Osteoblast (primary cell): ENCODE measurements around the gene NINL. TPM values are rescaled to one million over a fixed set of nuclear protein-coding genes. Genes with fewer than 3 reads are reported as not detected.

Source experiments
- DNase-seq: peaks from one replicate; pipeline ENCODE4 v3.0.0; 2011; ENCODE audit warnings: low spot score, mixed read lengths; ENCODE audit not compliant: insufficient read length; ENCODE audit errors: missing footprints
- H2AFZ ChIP-seq: 2 replicates; pipeline ENCODE4 v1.6.0; 2011; ENCODE audit warnings: mild to moderate bottlenecking, low read length
- H3K27ac ChIP-seq: 2 replicates; pipeline ENCODE4 v1.5.1; 2011; ENCODE audit warnings: mild to moderate bottlenecking, low read depth, low read length, moderate library complexity
- H3K27me3 ChIP-seq: 2 replicates; pipeline ENCODE4 v1.6.0; 2012; ENCODE audit warnings: mild to moderate bottlenecking, control low read depth, inconsistent platforms, low read length, moderate library complexity; ENCODE audit not compliant: insufficient read depth
- H3K36me3 ChIP-seq: 2 replicates; pipeline ENCODE4 v1.5.1; 2011; ENCODE audit warnings: mild to moderate bottlenecking, low read length, control low read depth, moderate library complexity; ENCODE audit not compliant: insufficient read depth
- H3K4me1 ChIP-seq: 2 replicates; pipeline ENCODE4 v1.5.1; 2011; ENCODE audit warnings: mild to moderate bottlenecking, low read length, control low read depth, moderate library complexity; ENCODE audit not compliant: insufficient read depth
- H3K4me2 ChIP-seq: 2 replicates; pipeline ENCODE4 v1.6.0; 2011; ENCODE audit warnings: mild to moderate bottlenecking, low read length; ENCODE audit not compliant: insufficient read depth
- H3K4me3 ChIP-seq: fragments of 200-600 bp; sonication (generic); 3 replicates; pipeline ENCODE4 v1.5.1; 2012; ENCODE audit warnings: mild to moderate bottlenecking, low read length, inconsistent platforms; ENCODE audit not compliant: insufficient read depth
- H3K79me2 ChIP-seq: 2 replicates; pipeline ENCODE4 v1.6.0; 2012; ENCODE audit warnings: mild to moderate bottlenecking, low read length, control low read depth, inconsistent platforms; ENCODE audit not compliant: insufficient read depth
- H3K9me3 ChIP-seq: 2 replicates; pipeline ENCODE4 v1.5.1; 2011; ENCODE audit warnings: low read depth, low read length, control low read depth
- H4K20me1 ChIP-seq: 2 replicates; pipeline ENCODE4 v1.6.0; 2012; ENCODE audit warnings: mild to moderate bottlenecking, low read length, control low read depth; ENCODE audit not compliant: insufficient read depth
- total RNA-seq: library from RNA; depleted of rRNA; stranded (reverse); fragments of >200 nt; gene quantifications from 2 replicates; pipeline ENCODE4 v1.2.3, GENCODE V29; 2012
- TF ChIP-seq, protein P1 (sequence below): IDR thresholded peaks from 2 replicates; pipeline ENCODE4 v1.5.1; 2011; ENCODE audit warnings: mild to moderate bottlenecking, low read depth, low read length, moderate library complexity; ENCODE audit errors: extremely low read depth

The NINL gene
- total RNA-seq, 1 donor: 14.8 TPM

- DNase-seq: peak; percentile 84
- TF ChIP-seq, protein P1, sequence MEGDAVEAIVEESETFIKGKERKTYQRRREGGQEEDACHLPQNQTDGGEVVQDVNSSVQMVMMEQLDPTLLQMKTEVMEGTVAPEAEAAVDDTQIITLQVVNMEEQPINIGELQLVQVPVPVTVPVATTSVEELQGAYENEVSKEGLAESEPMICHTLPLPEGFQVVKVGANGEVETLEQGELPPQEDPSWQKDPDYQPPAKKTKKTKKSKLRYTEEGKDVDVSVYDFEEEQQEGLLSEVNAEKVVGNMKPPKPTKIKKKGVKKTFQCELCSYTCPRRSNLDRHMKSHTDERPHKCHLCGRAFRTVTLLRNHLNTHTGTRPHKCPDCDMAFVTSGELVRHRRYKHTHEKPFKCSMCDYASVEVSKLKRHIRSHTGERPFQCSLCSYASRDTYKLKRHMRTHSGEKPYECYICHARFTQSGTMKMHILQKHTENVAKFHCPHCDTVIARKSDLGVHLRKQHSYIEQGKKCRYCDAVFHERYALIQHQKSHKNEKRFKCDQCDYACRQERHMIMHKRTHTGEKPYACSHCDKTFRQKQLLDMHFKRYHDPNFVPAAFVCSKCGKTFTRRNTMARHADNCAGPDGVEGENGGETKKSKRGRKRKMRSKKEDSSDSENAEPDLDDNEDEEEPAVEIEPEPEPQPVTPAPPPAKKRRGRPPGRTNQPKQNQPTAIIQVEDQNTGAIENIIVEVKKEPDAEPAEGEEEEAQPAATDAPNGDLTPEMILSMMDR: no peak
- Histone ChIP-seq H2AFZ (no peak overlapping the region), H3K4me2 (no peak overlapping the region), H3K9me3 (no peaks in the 10 kb centered on the region), H3K36me3 (no peaks in the 10 kb centered on the region), H3K4me1 (peaks cover 12% of the 10 kb centered on the region), H4K20me1 (peaks cover 3% of the 10 kb centered on the region), H3K27ac (no peak overlapping the region), H3K79me2 (peaks cover 43% of the 10 kb centered on the region), H3K27me3 (no peaks in the 10 kb centered on the region), H3K4me3 (no peak overlapping the region)
Measured at GRCh38 chr20:25580711-25581110, 4.6 kb downstream of the NINL start.

DNA sequence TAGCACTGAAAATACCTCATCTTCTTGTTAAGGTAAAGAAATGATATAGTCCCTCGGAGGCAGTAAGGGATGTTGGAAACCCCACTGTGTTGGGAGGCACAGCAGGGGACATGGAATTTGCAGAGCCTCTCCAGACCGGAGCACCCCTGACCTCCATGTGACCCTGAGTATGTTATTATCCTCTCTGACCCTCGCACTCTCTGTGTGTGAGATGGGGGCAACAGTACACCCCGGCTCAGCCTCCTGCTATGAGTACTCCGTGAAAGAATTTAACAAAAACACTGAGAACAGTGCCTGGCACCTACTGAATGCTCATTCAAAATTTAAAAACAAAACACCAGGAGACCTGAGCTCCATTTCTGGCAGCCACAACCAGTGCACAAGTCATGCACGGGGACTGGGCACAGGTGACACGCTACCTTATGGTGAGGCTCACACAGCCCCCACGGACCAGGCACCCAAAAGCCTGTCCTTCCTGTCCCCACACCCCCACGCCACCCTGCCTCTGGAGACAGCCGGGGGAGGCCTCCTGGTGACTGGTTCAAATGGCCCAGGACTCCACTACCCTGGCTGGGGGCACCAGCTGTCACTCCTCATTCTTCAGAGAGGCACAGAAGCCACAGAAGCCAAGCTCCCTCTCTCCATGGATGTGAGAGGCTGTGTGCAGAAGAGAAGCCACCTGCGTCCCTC lies 6.1 kb downstream of the NINL start:
- no peaks in the 10 kb centered on the region for H3K9me3 ChIP-seq
- peaks cover 13% of the 10 kb centered on the region for H3K4me1 ChIP-seq
- no peak overlapping the region for H3K27ac ChIP-seq
- no peaks in the 10 kb centered on the region for H3K36me3 ChIP-seq
- H3K79me2 ChIP-seq: peaks cover 43% of the 10 kb centered on the region
- H3K4me2 ChIP-seq: no peak overlapping the region
- no peak overlapping the region for H2AFZ ChIP-seq
- TF ChIP-seq, protein P1: no peak
- H3K4me3 ChIP-seq: no peak overlapping the region
- DNase-seq: peak; percentile 46
- no peaks in the 10 kb centered on the region for H3K27me3 ChIP-seq
- H4K20me1 ChIP-seq: peaks cover 3% of the 10 kb centered on the region

GRCh38 chr20:25576783-25577530 lies 8.4 kb downstream of the NINL start:
- H3K4me2 ChIP-seq: no peak overlapping the region
- no peaks in the 10 kb centered on the region for H3K9me3 ChIP-seq
- no peaks in the 10 kb centered on the region for H3K36me3 ChIP-seq
- peaks cover 22% of the 10 kb centered on the region for H3K4me1 ChIP-seq
- no peak for DNase-seq
- no peak overlapping the region for H3K4me3 ChIP-seq
- H4K20me1 ChIP-seq: peaks cover 4% of the 10 kb centered on the region
- no peaks in the 10 kb centered on the region for H3K27me3 ChIP-seq
- H3K27ac ChIP-seq: no peak overlapping the region
- peaks cover 40% of the 10 kb centered on the region for H3K79me2 ChIP-seq
- no peak overlapping the region for H2AFZ ChIP-seq
- TF ChIP-seq, protein P1: no peak

- DNase-seq: no peak
- Histone ChIP-seq H3K9me3 (no peaks in the 10 kb centered on the region), H4K20me1 (peaks cover 6% of the 10 kb centered on the region), H2AFZ (no peak overlapping the region), H3K4me3 (no peak overlapping the region), H3K4me2 (no peak overlapping the region), H3K27ac (peak overlapping the region; percentile 73), H3K36me3 (no peaks in the 10 kb centered on the region), H3K4me1 (peaks cover 20% of the 10 kb centered on the region), H3K79me2 (peaks cover 36% of the 10 kb centered on the region), H3K27me3 (no peaks in the 10 kb centered on the region)
- TF ChIP-seq, protein P1: peak; percentile 47
Measured at GRCh38 chr20:25574411-25574810, 10.9 kb downstream of the NINL start.
